NCI-H748 (cell line): ENCODE data around the gene CC2D2A.
"Not testable (repeated sequence)": the region's sequence is repeated elsewhere in the genome, so short reads cannot be mapped to it uniquely, and the experiment has no call there.

ENCODE experiments used
- DNase-seq: peaks from one replicate; lab custom pipeline; 2025; ENCODE audit not compliant: unreplicated experiment; lab: John Stamatoyannopoulos, UW

Gene CC2D2A

DNA sequence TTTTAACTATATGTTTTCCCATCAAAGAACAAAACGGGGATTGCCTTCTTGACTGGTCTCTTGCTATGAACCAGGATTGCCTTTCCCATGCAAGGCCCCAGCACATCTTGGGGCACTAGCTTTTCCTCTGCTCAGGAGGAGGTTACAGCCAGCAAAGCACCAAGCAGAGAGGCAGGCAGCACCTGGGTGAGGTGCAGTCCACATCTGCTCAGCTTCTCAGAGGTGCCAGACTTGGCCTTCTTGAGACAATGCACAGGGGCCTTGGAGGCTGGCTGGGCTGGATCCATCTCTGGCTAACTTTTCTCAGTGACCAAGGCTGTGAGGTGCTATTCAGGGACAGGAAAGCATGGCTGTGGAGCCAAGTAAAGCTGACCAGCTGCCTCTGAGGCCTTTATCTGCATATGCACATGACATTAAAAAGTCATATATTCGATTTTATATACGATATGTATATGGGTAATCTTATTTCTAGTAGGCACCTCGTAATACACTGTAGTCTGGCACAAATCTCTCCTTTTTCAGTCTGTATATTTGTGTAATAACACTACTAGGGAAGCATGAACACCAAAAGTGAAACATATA is 86.9 kb downstream of the CC2D2A start:
- DNase-seq: no peak

- no peak for DNase-seq
Measured at GRCh38 chr4:15557786-15558550, 88.3 kb downstream of the CC2D2A start.

DNA sequence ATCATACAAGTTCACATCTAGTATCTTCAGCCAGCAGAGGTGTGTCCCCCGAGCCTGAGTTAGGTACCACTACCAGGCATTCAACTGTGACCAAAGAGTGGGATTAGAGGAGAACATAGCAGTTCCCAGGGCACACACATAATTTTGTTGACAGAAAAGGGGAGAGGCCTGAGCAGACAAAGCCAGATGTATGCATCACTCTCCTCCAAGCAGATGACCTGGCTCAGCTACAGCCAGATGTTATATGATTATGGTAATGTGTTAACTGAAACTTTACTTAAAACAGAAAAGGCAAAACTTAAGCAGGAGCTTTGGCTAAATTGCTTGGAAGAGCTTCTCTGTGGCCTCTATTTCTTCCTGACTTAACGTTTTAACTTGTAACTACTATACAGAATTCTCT is 88.9 kb downstream of the CC2D2A start:
- DNase-seq: no peak

DNA sequence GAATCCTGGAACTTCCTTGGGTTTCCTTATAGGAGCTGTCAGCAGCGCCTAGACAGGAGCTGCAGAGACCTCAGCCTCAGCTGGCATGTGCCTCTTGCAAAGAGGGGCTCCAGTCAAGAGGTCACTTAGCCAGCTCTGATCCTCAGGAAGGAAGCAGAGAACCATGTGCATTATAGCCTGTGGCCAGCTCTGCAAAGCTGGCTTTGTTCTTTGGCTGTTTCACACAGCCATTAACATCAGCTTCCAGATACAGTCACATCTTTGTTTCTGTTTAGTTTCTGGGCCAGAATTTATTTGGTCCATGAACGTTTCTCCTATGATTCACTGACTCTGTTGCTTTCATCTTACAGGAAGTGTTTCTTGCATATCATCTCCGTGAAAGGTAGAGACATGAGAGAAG is 92.4 kb downstream of the CC2D2A start:
- DNase-seq: no peak

DNA sequence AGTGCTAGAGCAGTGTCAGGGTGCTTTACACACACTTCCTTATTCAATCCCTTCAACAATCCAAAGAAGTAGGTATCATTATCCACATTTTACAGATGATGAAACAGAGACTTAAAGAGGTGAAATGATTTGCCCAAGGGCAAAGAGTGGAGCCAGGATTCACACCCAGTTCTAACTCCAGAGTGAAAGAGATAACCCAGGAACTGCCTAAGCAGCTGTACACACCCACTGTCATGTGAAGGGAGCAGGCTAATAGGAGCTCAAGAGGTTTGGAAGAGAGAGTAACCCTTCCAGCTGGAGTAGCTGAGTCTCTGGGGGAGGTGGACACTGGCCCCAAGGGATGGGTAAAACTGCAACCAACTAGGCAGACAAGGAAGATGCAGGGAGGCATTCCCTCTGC is 92.9 kb downstream of the CC2D2A start:
- DNase-seq: no peak

DNA sequence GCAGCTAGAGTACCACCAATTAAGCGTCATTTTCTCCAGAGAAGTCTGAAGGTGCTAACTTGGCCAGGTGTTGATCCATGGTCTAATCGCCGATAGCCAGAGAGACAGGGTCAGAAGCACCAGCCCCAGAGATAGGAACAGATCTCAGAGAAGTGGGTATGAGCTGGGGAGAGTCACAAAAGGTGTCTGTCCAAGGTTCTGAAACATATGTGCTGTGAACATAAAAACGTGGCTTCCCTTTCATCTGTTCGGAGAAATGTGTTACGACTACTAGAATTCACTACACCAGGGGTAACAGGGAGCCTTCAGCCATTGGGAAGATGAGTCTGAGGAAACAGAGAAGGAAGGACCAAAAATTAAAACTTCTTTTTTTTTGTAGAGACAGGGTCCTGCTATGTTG is 94.2 kb downstream of the CC2D2A start:
- no peak for DNase-seq

- no peak for DNase-seq
Measured at GRCh38 chr4:15568821-15569220, 99.1 kb downstream of the CC2D2A start.

DNA sequence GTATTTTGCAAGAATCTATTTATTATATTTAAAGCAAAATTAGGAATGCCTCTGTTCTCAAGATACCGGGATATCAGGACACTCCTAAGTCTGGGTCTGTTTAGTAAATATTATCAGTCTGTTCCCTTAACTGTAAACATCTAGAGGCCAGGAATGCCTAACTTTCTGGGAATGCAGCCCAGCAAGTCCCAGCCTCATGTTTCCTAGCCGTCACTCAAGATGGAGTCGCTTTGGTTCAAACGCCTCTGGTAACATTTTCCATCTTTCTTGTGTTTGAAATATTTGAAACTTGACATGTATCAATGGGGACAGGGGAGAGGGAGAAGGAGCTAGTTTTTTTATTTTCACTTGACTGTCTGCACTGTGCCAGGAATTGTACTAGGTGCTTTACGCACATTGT is 100.1 kb downstream of the CC2D2A start:
- no peak for DNase-seq

- DNase-seq: no peak
Measured at GRCh38 chr4:15575966-15576365, 106.3 kb downstream of the CC2D2A start.

- no peak for DNase-seq
Measured at GRCh38 chr4:15577508-15577907, 107.8 kb downstream of the CC2D2A start.

- DNase-seq: no peak
Measured at GRCh38 chr4:15584785-15585184, 115.1 kb downstream of the CC2D2A start.

- no peak for DNase-seq
Measured at GRCh38 chr4:15585331-15585730, 115.6 kb downstream of the CC2D2A start.

DNA sequence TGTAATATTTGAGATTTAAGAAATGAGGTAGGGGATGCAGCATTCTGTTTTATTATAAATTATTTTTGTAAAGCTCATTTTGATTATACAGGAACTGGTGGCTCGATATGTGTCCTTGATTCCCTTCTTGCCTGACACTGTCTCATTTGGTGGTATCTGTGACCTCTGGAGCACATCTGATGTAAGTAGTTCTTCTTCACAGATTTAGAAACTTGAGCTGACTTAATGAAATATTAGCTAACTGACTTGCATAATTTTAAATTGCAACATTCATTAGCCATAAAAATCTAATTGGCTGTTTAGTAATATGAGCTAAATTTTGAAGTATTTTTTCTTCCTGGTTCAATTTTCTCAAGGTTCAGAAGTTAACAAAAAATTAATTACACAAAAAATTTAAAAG is 116.4 kb downstream of the CC2D2A start:
- DNase-seq: no peak

DNA sequence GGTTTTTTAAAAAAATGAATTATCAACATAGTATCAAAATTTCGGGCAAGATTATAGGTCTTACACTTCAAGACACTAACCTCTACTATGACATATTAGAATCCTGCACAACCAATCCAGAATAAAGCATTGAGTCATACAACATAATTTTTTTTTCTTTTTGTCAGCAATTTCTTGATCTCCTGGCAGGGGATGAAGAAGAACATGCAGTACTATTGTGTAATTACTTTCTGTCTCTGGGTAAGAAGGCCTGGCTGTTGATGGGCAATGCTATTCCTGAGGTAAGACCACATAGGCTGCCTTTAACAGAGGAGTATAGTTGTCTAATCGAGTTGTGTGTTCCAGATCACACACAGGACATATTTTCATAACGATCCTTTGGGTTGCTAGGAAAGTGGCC is 118.0 kb downstream of the CC2D2A start:
- no peak for DNase-seq

- DNase-seq: no peak
Measured at GRCh38 chr4:15592799-15593198, 123.1 kb downstream of the CC2D2A start.

DNA sequence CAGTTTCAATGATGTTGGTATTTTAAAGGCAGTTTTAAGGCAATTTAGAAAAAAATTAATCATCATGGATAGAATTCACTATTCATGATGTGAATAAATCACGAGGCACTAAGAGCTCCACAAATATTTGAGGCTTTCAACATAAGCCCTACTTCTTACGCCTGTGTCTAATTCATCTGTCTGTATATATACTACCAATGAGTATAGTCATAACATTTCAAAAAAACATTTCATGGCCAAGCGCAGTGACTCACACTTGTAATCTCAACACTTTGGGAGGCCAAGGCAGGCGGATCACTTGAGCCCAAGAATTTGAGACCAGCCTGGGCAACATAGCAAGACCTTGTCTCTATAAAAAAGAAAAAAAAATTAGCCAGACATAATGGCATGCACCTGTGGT is 129.0 kb downstream of the CC2D2A start:
- DNase-seq: no peak

- no peak for DNase-seq
Measured at GRCh38 chr4:15600176-15600575, 130.5 kb downstream of the CC2D2A start.

GRCh38 chr4:15601862-15602261 is 132.2 kb downstream of the CC2D2A start:
- no peak for DNase-seq

DNA sequence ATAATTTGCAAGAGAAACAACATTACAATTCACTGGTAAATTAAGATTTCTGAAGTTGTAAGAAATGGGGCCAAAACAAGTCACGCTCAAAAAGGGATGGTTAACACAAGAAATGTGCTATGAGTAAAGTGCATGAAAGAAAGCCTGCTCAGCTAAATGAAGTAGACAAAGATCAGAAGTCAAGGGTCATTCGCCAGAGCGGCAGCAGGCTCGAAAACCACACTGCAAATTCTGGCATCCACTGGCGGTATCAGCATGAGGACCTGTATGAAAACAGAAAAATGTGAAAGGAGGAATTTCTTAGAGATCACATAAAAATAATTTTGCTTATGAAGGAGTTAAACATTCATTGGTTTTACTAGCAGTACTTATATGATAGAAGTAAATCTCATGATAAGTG is 135.9 kb downstream of the CC2D2A start:
- no peak for DNase-seq

- no peak for DNase-seq
Measured at GRCh38 chr4:15610855-15611254, 141.2 kb downstream of the CC2D2A start.

DNA sequence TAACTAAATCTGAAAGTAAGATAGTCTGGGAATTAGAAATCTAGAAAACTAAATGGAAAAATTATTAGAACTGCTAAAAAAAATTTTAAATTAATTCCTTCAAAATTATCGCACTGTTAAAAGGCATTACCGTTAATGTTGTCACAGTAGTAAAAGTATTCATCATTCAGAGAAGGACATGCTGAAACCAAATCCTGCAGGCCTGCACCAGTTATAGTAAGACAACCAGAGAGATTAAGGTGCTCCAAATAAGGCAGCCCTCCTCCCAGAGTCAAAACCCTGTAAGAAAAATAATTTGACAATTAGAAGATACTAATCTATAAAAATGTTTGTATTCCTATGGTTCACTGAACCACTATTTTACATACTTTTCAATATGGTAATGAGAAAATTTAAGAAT is 142.5 kb downstream of the CC2D2A start:
- DNase-seq: no peak

DNA sequence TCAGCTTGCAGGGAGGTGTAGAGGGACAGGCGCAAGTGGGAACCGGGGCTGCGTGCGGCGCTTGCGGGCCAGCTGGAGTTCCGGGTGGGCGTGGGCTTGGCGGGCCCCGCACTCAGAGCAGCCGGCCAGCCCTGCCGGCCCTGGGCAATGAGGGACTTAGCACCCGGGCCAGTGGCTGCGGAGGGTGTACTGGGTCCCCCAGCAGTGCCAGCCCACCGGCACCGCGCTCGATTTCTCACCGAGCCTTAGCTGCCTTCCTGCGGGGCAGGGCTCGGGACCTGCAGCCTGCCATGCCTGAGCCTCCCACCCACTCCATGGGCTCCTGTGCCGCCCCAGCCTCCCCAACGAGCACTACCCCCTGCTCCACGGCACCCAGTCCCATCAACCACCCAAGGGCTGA is 145.2 kb downstream of the CC2D2A start:
- not testable (repeated sequence) for DNase-seq

DNA sequence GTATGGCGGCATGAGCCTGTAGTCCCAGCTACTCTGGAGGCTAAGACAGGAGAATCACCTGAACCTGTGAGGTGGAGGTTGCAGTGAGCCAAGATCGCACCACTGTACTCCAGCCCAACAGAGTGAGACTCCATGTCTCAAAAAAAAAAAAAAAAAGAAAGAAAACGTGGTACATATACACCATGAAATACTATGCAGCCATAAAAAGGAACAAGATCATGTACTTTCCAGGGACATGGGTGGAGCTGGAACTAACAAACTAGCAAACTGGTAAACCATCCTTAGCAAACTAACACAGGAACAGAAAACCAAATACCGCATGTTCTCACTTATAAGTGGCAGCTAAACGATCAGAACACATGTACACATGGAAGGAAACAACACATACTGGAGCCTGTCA is 147.7 kb downstream of the CC2D2A start:
- DNase-seq: not testable (repeated sequence)
